GM23248 (cell line): ENCODE measurements around the gene TNFRSF4.

Experiments used
- EZH2 ChIP-seq: fragments of 200-600 bp; sonication (generic); IDR thresholded peaks from 2 replicates; pipeline ENCODE4 v1.6.1; 2018; ENCODE audit warnings: antibody characterized with exemption, mild to moderate bottlenecking; ENCODE audit not compliant: insufficient read depth, poor library complexity, severe bottlenecking
- EZH2phosphoT487 ChIP-seq: fragments of 200-600 bp; sonication (generic); IDR thresholded peaks from 2 replicates; pipeline ENCODE4 v1.6.1; 2018; ENCODE audit warnings: antibody characterized with exemption, moderate library complexity, mild to moderate bottlenecking, low read depth; ENCODE audit not compliant: insufficient read depth

GRCh38 chr1:1262071-1262470, 48.1 kb upstream of the TNFRSF4 start:
- TF ChIP-seq EZH2 (no peak), EZH2phosphoT487 (no peak)
